GM12891 (cell line): ENCODE data around the gene CD151.

Source experiments
- DNase-seq: peaks from one replicate; pipeline ENCODE4 v3.0.0; 2011; ENCODE audit warnings: low spot score; ENCODE audit not compliant: insufficient read length
- FAIRE-seq: peaks from 2 replicates; lab custom pipeline; 2011; peaks lifted over from hg19 to GRCh38; lab: Jason Lieb, UNC
- PAX5 ChIP-seq: IDR thresholded peaks from 2 replicates; pipeline ENCODE4 v1.6.1; 2011; ENCODE audit warnings: low read length, moderate library complexity, mild to moderate bottlenecking; ENCODE audit not compliant: insufficient read depth, severe bottlenecking
- POLR2A ChIP-seq: IDR thresholded peaks from 2 replicates; pipeline ENCODE4 v1.6.1; 2011; ENCODE audit warnings: low read depth, low read length, control low read depth
- POLR2AphosphoS5 ChIP-seq: IDR thresholded peaks from 2 replicates; pipeline ENCODE4 v1.6.1; 2011; ENCODE audit warnings: low read depth, low read length, control low read depth
- POU2F2 ChIP-seq: IDR thresholded peaks from 2 replicates; pipeline ENCODE4 v1.6.1; 2011; ENCODE audit warnings: low read depth, mild to moderate bottlenecking, control low read depth, low read length, moderate library complexity
- SPI1 ChIP-seq: IDR thresholded peaks from 2 replicates; pipeline ENCODE4 v1.6.1; 2011; ENCODE audit warnings: low read depth, low read length, control low read depth
- TAF1 ChIP-seq: IDR thresholded peaks from 2 replicates; pipeline ENCODE4 v1.6.1; 2011; ENCODE audit warnings: low read depth, low read length, control low read depth

Gene CD151

GRCh38 chr11:849104-849824, 16.5 kb downstream of the CD151 start:
- no peak for DNase-seq
- TF ChIP-seq POLR2AphosphoS5 (no peak), PAX5 (no peak), POU2F2 (no peak), SPI1 (no peak), POLR2A (no peak), TAF1 (no peak)
- peak; percentile 5 for FAIRE-seq

GRCh38 chr11:849951-850774, 17.4 kb downstream of the CD151 start:
- TF ChIP-seq TAF1, result no peak
- TF ChIP-seq PAX5, result no peak
- TF ChIP-seq POLR2AphosphoS5, result no peak
- no peak for TF ChIP-seq POU2F2
- TF ChIP-seq POLR2A, result no peak
- no peak for TF ChIP-seq SPI1
- FAIRE-seq, result no peak
- DNase-seq, result no peak

- no peak for TF ChIP-seq POLR2AphosphoS5
- peak; percentile 63 for DNase-seq
These were observed 18.3 kb downstream of the CD151 start for GRCh38 chr11:850775-851763.

GRCh38 chr11:852762-853161, 20.0 kb downstream of the CD151 start:
- TF ChIP-seq TAF1 (no peak), POU2F2 (no peak), POLR2AphosphoS5 (no peak), POLR2A (no peak), PAX5 (no peak), SPI1 (no peak)
- no peak for DNase-seq
- no peak for FAIRE-seq

More at GRCh38 chr11:850775-851763, 18.3 kb downstream of the CD151 start:
- FAIRE-seq, result no peak

GRCh38 chr11:853682-854448, 21.1 kb downstream of the CD151 start:
- no peak for FAIRE-seq
- TF ChIP-seq POLR2AphosphoS5 (no peak), POLR2A (no peak), POU2F2 (no peak), PAX5 (no peak), TAF1 (no peak), SPI1 (no peak)

GRCh38 chr11:854601-855329, 22.0 kb downstream of the CD151 start:
- no peak for FAIRE-seq

More at GRCh38 chr11:853682-854448, 21.1 kb downstream of the CD151 start:
- DNase-seq, result no peak

GRCh38 chr11:855330-855674, 22.6 kb downstream of the CD151 start:
- TF ChIP-seq POU2F2 (no peak), PAX5 (no peak), SPI1 (no peak), POLR2A (no peak)
- FAIRE-seq (no peak), DNase-seq (no peak)

More at GRCh38 chr11:854601-855329, 22.0 kb downstream of the CD151 start:
- no peak for TF ChIP-seq POLR2A
- no peak for TF ChIP-seq PAX5
- no peak for TF ChIP-seq POU2F2
- TF ChIP-seq SPI1, result no peak
- TF ChIP-seq TAF1, result no peak
- no peak for DNase-seq

GRCh38 chr11:855796-856195, 23.0 kb downstream of the CD151 start:
- no peak for FAIRE-seq
- DNase-seq, result no peak
- no peak for TF ChIP-seq SPI1
- TF ChIP-seq POU2F2, result no peak
- TF ChIP-seq PAX5, result no peak
- no peak for TF ChIP-seq TAF1
- TF ChIP-seq POLR2AphosphoS5, result no peak
- TF ChIP-seq POLR2A, result no peak
